ENCODE results near the gene PTGIR. TPM values are rescaled to one million over a fixed set of nuclear protein-coding genes. Genes with fewer than 3 reads are reported as not detected.

Gene PTGIR
- total RNA-seq, 1 donor from 2014 or later = 0.26 TPM

GRCh38 chr19:46599716-46600373, 25.0 kb downstream of the PTGIR start:
- FAIRE-seq = no peak
- no peak for DNase-seq (ENCODE audit: low read depth)
- TF ChIP-seq, protein P1, sequence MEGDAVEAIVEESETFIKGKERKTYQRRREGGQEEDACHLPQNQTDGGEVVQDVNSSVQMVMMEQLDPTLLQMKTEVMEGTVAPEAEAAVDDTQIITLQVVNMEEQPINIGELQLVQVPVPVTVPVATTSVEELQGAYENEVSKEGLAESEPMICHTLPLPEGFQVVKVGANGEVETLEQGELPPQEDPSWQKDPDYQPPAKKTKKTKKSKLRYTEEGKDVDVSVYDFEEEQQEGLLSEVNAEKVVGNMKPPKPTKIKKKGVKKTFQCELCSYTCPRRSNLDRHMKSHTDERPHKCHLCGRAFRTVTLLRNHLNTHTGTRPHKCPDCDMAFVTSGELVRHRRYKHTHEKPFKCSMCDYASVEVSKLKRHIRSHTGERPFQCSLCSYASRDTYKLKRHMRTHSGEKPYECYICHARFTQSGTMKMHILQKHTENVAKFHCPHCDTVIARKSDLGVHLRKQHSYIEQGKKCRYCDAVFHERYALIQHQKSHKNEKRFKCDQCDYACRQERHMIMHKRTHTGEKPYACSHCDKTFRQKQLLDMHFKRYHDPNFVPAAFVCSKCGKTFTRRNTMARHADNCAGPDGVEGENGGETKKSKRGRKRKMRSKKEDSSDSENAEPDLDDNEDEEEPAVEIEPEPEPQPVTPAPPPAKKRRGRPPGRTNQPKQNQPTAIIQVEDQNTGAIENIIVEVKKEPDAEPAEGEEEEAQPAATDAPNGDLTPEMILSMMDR (IDR thresholded peaks at IDR 0.05; ENCODE audit: insufficient read depth, low read length, severe bottlenecking) = no peak
- Histone ChIP-seq H3K4me3 (ENCODE audit: low read depth, low read length) (peak overlapping the region; percentile 97), H3K27me3 (ENCODE audit: control insufficient read depth, insufficient read depth, low read length) (no peaks in the 10 kb centered on the region), H3K36me3 (ENCODE audit: control insufficient read depth, insufficient read depth, low read length) (peaks cover under 1% of the 10 kb centered on the region)

GRCh38 chr19:46598372-46598917, 26.4 kb downstream of the PTGIR start:
- H3K4me3 ChIP-seq (ENCODE audit: low read depth, low read length) = no peak overlapping the region
- TF ChIP-seq, protein P1 (IDR thresholded peaks at IDR 0.05; ENCODE audit: insufficient read depth, low read length, severe bottlenecking) = no peak
- no peaks in the 10 kb centered on the region for H3K36me3 ChIP-seq (ENCODE audit: control insufficient read depth, insufficient read depth, low read length)
- DNase-seq (ENCODE audit: low read depth) (no peak), FAIRE-seq (no peak)
- no peaks in the 10 kb centered on the region for H3K27me3 ChIP-seq (ENCODE audit: control insufficient read depth, insufficient read depth, low read length)

DNA sequence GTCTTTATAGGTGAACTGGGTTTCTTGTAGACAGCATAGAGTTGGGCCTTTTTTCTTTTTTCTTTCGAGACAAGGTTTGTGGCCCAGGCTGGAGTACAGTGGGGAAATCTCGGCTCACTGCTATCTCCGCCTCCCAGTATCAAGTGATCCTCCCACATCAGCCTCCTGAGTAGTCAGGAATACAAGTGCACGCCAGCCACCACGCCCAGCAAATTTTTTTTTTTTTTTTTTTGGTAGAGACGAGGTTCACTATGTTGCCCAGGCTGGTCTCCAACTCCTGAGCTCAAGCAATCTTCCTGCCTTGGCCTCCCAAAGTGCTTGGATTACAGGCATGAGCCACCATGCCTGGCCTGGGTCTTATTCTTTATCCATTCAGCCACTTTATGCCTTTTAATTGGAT, 28.9 kb downstream of the PTGIR start:
- FAIRE-seq = no peak
- no peaks in the 10 kb centered on the region for H3K27me3 ChIP-seq (ENCODE audit: control insufficient read depth, insufficient read depth, low read length)
- DNase-seq (ENCODE audit: low read depth) = no peak
- TF ChIP-seq, protein P1 (IDR thresholded peaks at IDR 0.05; ENCODE audit: insufficient read depth, low read length, severe bottlenecking) = no peak
- H3K4me3 ChIP-seq (ENCODE audit: low read depth, low read length) = no peak overlapping the region
- no peaks in the 10 kb centered on the region for H3K36me3 ChIP-seq (ENCODE audit: control insufficient read depth, insufficient read depth, low read length)

- no peaks in the 10 kb centered on the region for H3K27me3 ChIP-seq (ENCODE audit: control insufficient read depth, insufficient read depth, low read length)
- H3K4me3 ChIP-seq (ENCODE audit: low read depth, low read length) = no peak overlapping the region
- FAIRE-seq = no peak
- DNase-seq (ENCODE audit: low read depth) = no peak
- no peaks in the 10 kb centered on the region for H3K36me3 ChIP-seq (ENCODE audit: control insufficient read depth, insufficient read depth, low read length)
- TF ChIP-seq, protein P1 (IDR thresholded peaks at IDR 0.05; ENCODE audit: insufficient read depth, low read length, severe bottlenecking) = no peak
Measured at GRCh38 chr19:46591870-46592269, 33.0 kb downstream of the PTGIR start.

DNA sequence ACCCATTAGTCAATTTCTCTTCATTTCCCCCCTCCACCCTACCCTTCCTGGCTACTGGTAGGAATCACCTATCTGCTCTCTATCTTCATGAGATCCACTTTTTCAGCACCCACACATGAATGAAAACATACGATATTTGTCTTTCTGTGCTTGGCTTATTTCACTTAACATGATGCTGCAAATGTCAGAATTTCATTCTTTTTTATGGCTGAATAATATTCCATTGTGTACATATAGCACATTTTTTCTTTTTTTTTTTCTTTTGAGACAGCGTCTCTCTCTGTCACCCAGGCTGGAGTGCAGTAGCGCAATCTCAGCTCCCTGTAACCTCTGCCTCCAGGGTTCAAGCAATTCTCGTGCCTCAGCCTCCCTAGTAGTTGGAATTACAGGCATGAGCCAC, 33.6 kb downstream of the PTGIR start:
- Histone ChIP-seq H3K27me3 (ENCODE audit: control insufficient read depth, insufficient read depth, low read length) (no peaks in the 10 kb centered on the region), H3K4me3 (ENCODE audit: low read depth, low read length) (no peak overlapping the region), H3K36me3 (ENCODE audit: control insufficient read depth, insufficient read depth, low read length) (no peaks in the 10 kb centered on the region)
- no peak for FAIRE-seq
- TF ChIP-seq, protein P1 (IDR thresholded peaks at IDR 0.05; ENCODE audit: insufficient read depth, low read length, severe bottlenecking) = no peak
- no peak for DNase-seq (ENCODE audit: low read depth)

GRCh38 chr19:46587861-46588260, 37.0 kb downstream of the PTGIR start:
- H3K36me3 ChIP-seq (ENCODE audit: control insufficient read depth, insufficient read depth, low read length) = no peaks in the 10 kb centered on the region
- no peaks in the 10 kb centered on the region for H3K27me3 ChIP-seq (ENCODE audit: control insufficient read depth, insufficient read depth, low read length)
- H3K4me3 ChIP-seq (ENCODE audit: low read depth, low read length) = no peak overlapping the region
- TF ChIP-seq, protein P1 (IDR thresholded peaks at IDR 0.05; ENCODE audit: insufficient read depth, low read length, severe bottlenecking) = no peak
- FAIRE-seq (no peak), DNase-seq (ENCODE audit: low read depth) (no peak)

Measured in bronchial epithelial cell (primary cell).